Erythroblast (primary cell): ENCODE results near the gene CTNND2.

Experiments used
- GATA1 ChIP-seq: IDR thresholded peaks from 2 replicates; pipeline ENCODE4 v1.6.1; 2011; ENCODE audit warnings: low read depth, mild to moderate bottlenecking, control low read depth, low read length, moderate library complexity
- POLR2A ChIP-seq: IDR thresholded peaks from 2 replicates; pipeline ENCODE4 v1.6.1; 2011; ENCODE audit warnings: mild to moderate bottlenecking, low read length

DNA sequence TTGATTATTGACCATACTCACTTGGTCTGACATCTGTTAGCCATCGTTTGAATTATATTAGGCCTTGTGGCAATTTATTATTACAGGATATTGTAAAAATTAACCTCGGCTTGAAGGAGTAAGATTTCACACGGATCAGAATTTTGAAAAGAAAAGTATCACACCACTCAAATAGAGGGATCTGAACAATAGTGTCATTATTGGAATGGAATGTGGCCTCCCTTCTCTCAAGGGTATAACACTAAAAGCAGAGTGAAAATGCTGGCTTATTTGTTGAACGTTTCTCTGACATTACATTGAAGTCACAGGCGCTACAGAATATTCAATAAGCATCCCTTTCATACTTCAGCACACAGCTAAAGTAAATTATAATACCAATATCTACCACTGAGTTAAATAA, 509.3 kb downstream of the CTNND2 start:
- no peak for TF ChIP-seq POLR2A
- no peak for TF ChIP-seq GATA1
